ENCODE measurements around the gene SLIT1.

DNA sequence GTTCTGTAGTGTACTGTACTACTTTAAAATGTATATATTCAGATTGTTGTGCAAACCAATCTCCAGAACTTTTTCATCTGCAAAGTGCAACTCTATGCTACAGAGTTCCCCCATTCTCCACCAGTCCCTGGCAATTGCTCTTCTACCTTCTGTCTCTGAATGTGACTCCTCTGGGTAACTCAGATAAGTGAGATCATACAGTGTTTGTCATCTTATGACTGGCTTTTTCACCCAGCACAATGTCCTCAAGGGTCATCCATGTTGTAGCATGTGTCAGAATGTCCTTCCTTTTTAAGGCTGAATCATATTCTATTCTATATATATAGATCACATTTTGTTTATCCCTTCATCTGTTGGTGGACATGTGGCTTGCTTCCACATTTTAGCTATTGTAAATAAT lies 10.8 kb downstream of the SLIT1 start:
- TF ChIP-seq, protein P1, sequence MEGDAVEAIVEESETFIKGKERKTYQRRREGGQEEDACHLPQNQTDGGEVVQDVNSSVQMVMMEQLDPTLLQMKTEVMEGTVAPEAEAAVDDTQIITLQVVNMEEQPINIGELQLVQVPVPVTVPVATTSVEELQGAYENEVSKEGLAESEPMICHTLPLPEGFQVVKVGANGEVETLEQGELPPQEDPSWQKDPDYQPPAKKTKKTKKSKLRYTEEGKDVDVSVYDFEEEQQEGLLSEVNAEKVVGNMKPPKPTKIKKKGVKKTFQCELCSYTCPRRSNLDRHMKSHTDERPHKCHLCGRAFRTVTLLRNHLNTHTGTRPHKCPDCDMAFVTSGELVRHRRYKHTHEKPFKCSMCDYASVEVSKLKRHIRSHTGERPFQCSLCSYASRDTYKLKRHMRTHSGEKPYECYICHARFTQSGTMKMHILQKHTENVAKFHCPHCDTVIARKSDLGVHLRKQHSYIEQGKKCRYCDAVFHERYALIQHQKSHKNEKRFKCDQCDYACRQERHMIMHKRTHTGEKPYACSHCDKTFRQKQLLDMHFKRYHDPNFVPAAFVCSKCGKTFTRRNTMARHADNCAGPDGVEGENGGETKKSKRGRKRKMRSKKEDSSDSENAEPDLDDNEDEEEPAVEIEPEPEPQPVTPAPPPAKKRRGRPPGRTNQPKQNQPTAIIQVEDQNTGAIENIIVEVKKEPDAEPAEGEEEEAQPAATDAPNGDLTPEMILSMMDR (IDR thresholded peaks at IDR 0.05), result no peak
- no peak for TF ChIP-seq POLR2A (IDR thresholded peaks at IDR 0.05)

All from lower leg skin (tissue), 3 donors.